GM18526 (cell line): ENCODE results near the gene LDLRAD4.

Experiments
- POLR2A ChIP-seq: IDR thresholded peaks from 3 replicates; pipeline ENCODE4 v1.6.1; 2011; ENCODE audit not compliant: insufficient read length; ENCODE audit errors: extremely low read depth

Gene LDLRAD4

GRCh38 chr18:13362607-13363006 lies 144.0 kb downstream of the LDLRAD4 start:
- TF ChIP-seq POLR2A = no peak

- TF ChIP-seq POLR2A = no peak
Measured at GRCh38 chr18:13363359-13363758, 144.8 kb downstream of the LDLRAD4 start.

- no peak for TF ChIP-seq POLR2A
Measured at GRCh38 chr18:13364721-13365205, 146.2 kb downstream of the LDLRAD4 start.

GRCh38 chr18:13366131-13366530 lies 147.6 kb downstream of the LDLRAD4 start:
- no peak for TF ChIP-seq POLR2A

GRCh38 chr18:13366541-13366940 lies 148.0 kb downstream of the LDLRAD4 start:
- TF ChIP-seq POLR2A = no peak

GRCh38 chr18:13366962-13367892 lies 148.7 kb downstream of the LDLRAD4 start:
- TF ChIP-seq POLR2A = no peak

GRCh38 chr18:13368080-13368813 lies 149.7 kb downstream of the LDLRAD4 start:
- no peak for TF ChIP-seq POLR2A

GRCh38 chr18:13369353-13369752 lies 150.8 kb downstream of the LDLRAD4 start:
- TF ChIP-seq POLR2A = no peak

- no peak for TF ChIP-seq POLR2A
Measured at GRCh38 chr18:13369756-13370510, 151.4 kb downstream of the LDLRAD4 start.

- TF ChIP-seq POLR2A = no peak
Measured at GRCh38 chr18:13370995-13371625, 152.6 kb downstream of the LDLRAD4 start.

GRCh38 chr18:13371689-13372418 lies 153.3 kb downstream of the LDLRAD4 start:
- TF ChIP-seq POLR2A = no peak

GRCh38 chr18:13372531-13372951 lies 154.0 kb downstream of the LDLRAD4 start:
- TF ChIP-seq POLR2A = no peak

GRCh38 chr18:13374096-13374467 lies 155.5 kb downstream of the LDLRAD4 start:
- TF ChIP-seq POLR2A = no peak
